ENCODE measurements around the gene CYTH1. TPM values are rescaled to one million over a fixed set of nuclear protein-coding genes. Genes with fewer than 3 reads are reported as not detected.
A peak's percentile ranks its signal among the peaks of the same experiment; 100 is the strongest.

CYTH1 gene
- total and polyA plus RNA-seq, 2 experiments from 2014 or later: 10.4 to 11.7 TPM

- H4K20me1 ChIP-seq (ENCODE audit: insufficient read depth): peaks cover 10% of the 10 kb centered on the region; the same call in 1 of the 2 replicates
- no peak for DNase-seq
- no peaks in the 10 kb centered on the region for H3K9me2 ChIP-seq (ENCODE audit: insufficient read depth)
- no peak overlapping the region for H3K9ac ChIP-seq
- no peaks in the 10 kb centered on the region for H3K36me3 ChIP-seq (ENCODE audit: low read depth)
- H3K4me1 ChIP-seq (ENCODE audit: insufficient read depth): peaks cover 18% of the 10 kb centered on the region; the same call in 1 of the 2 replicates
- no peaks in the 10 kb centered on the region for H3K9me3 ChIP-seq (ENCODE audit: low read depth)
- H3K79me2 ChIP-seq (ENCODE audit: insufficient read depth): peaks cover 100% of the 10 kb centered on the region
- H3K27me3 ChIP-seq (replicated peaks; ENCODE audit: insufficient read depth): no peaks in the 10 kb centered on the region
- no peak overlapping the region for H3K27ac ChIP-seq
- H2AFZ ChIP-seq: no peak overlapping the region
- no peaks in the 10 kb centered on the region for H3F3A ChIP-seq (ENCODE audit: insufficient read depth)
- no peak overlapping the region for H3K4me3 ChIP-seq
- in situ Hi-C loops (cut with MboI): no loop called here
- peak overlapping the region; percentile 5 for H3K4me2 ChIP-seq (ENCODE audit: unreplicated experiment)
- TF ChIP-seq EZH2 (IDR thresholded peaks at IDR 0.05; ENCODE audit: insufficient read depth, poor library complexity, severe bottlenecking) (no peak), EZH2phosphoT487 (IDR thresholded peaks at IDR 0.05; ENCODE audit: insufficient read depth, low read depth) (no peak)
- 26 to 33% methylated on average over 5 of the region's 5 CpGs for whole genome bisulfite sequencing, 2 experiments (ENCODE audit: low coverage in 1 of 2, low lambda C conversion rate in 2 of 2, missing lambda C conversion rate in 2 of 2)
These were observed 57.5 kb downstream of the CYTH1 start for GRCh38 chr17:78724544-78724943.

- TF ChIP-seq EZH2 (IDR thresholded peaks at IDR 0.05; ENCODE audit: insufficient read depth, poor library complexity, severe bottlenecking): no peak
- no peak for TF ChIP-seq EZH2phosphoT487 (IDR thresholded peaks at IDR 0.05; ENCODE audit: insufficient read depth, low read depth)
- H3K4me2 ChIP-seq (ENCODE audit: unreplicated experiment): no peak overlapping the region
- 78 to 82% methylated on average over 8 of the region's 8 CpGs for WGBS, 2 experiments (ENCODE audit: low coverage in 1 of 2, low lambda C conversion rate in 2 of 2, missing lambda C conversion rate in 2 of 2)
- peaks cover 96% of the 10 kb centered on the region for H3K79me2 ChIP-seq (ENCODE audit: insufficient read depth)
- no peaks in the 10 kb centered on the region for H3K36me3 ChIP-seq (ENCODE audit: low read depth)
- H4K20me1 ChIP-seq (ENCODE audit: insufficient read depth): peaks cover 8% of the 10 kb centered on the region; the same call in 1 of the 2 replicates
- no peaks in the 10 kb centered on the region for H3F3A ChIP-seq (ENCODE audit: insufficient read depth)
- H2AFZ ChIP-seq: no peak overlapping the region
- peaks cover 18% of the 10 kb centered on the region; the same call in 1 of the 2 replicates for H3K4me1 ChIP-seq (ENCODE audit: insufficient read depth)
- no peak overlapping the region for H3K9ac ChIP-seq
- H3K9me2 ChIP-seq (ENCODE audit: insufficient read depth): no peaks in the 10 kb centered on the region
- in situ Hi-C loops (cut with MboI): no loop called here
- no peak overlapping the region for H3K4me3 ChIP-seq
- H3K27me3 ChIP-seq (replicated peaks; ENCODE audit: insufficient read depth): no peaks in the 10 kb centered on the region
- H3K27ac ChIP-seq: no peak overlapping the region
- H3K9me3 ChIP-seq (ENCODE audit: low read depth): no peaks in the 10 kb centered on the region
- no peak for DNase-seq
These were observed 58.1 kb downstream of the CYTH1 start for GRCh38 chr17:78723957-78724356.

GRCh38 chr17:78723001-78723796, 58.9 kb downstream of the CYTH1 start:
- peak; percentile 38 for DNase-seq
- H3K79me2 ChIP-seq (ENCODE audit: insufficient read depth): peaks cover 90% of the 10 kb centered on the region
- TF ChIP-seq EZH2phosphoT487 (IDR thresholded peaks at IDR 0.05; ENCODE audit: insufficient read depth, low read depth): no peak
- no peak for TF ChIP-seq EZH2 (IDR thresholded peaks at IDR 0.05; ENCODE audit: insufficient read depth, poor library complexity, severe bottlenecking)

GRCh38 chr17:78722246-78722761, 59.8 kb downstream of the CYTH1 start:
- WGBS, 2 experiments (ENCODE audit: low coverage in 1 of 2, low lambda C conversion rate in 2 of 2, missing lambda C conversion rate in 2 of 2): 55 to 61% methylated on average over 7 of the region's 7 CpGs
- Histone ChIP-seq H3K79me2 (ENCODE audit: insufficient read depth) (peaks cover 90% of the 10 kb centered on the region), H2AFZ (no peak overlapping the region), H3F3A (ENCODE audit: insufficient read depth) (no peaks in the 10 kb centered on the region), H3K4me3 (no peak overlapping the region), H3K36me3 (ENCODE audit: low read depth) (no peaks in the 10 kb centered on the region), H3K9me3 (ENCODE audit: low read depth) (no peaks in the 10 kb centered on the region), H3K27ac (no peak overlapping the region), H3K27me3 (replicated peaks; ENCODE audit: insufficient read depth) (no peaks in the 10 kb centered on the region), H3K9me2 (ENCODE audit: insufficient read depth) (no peaks in the 10 kb centered on the region), H3K9ac (no peak overlapping the region), H3K4me2 (ENCODE audit: unreplicated experiment) (no peak overlapping the region), H3K4me1 (ENCODE audit: insufficient read depth) (peaks cover 27% of the 10 kb centered on the region; the same call in 1 of the 2 replicates), H4K20me1 (ENCODE audit: insufficient read depth) (peaks cover 8% of the 10 kb centered on the region; the same call in 1 of the 2 replicates)
- TF ChIP-seq EZH2 (IDR thresholded peaks at IDR 0.05; ENCODE audit: insufficient read depth, poor library complexity, severe bottlenecking) (no peak), EZH2phosphoT487 (IDR thresholded peaks at IDR 0.05; ENCODE audit: insufficient read depth, low read depth) (no peak)
- in situ Hi-C loops (cut with MboI): no loop called here
- DNase-seq: no peak

More at GRCh38 chr17:78723001-78723796, 58.9 kb downstream of the CYTH1 start:
- Histone ChIP-seq H3K4me2 (ENCODE audit: unreplicated experiment) (peak overlapping the region; percentile 46), H3F3A (ENCODE audit: insufficient read depth) (no peaks in the 10 kb centered on the region), H3K9ac (no peak overlapping the region), H4K20me1 (ENCODE audit: insufficient read depth) (peaks cover 8% of the 10 kb centered on the region; the same call in 1 of the 2 replicates), H3K36me3 (ENCODE audit: low read depth) (no peaks in the 10 kb centered on the region), H3K4me3 (peak overlapping the region; percentile 34), H3K9me2 (ENCODE audit: insufficient read depth) (no peaks in the 10 kb centered on the region), H3K27me3 (replicated peaks; ENCODE audit: insufficient read depth) (no peaks in the 10 kb centered on the region), H3K4me1 (ENCODE audit: insufficient read depth) (peaks cover 19% of the 10 kb centered on the region; the same call in 1 of the 2 replicates), H2AFZ (no peak overlapping the region), H3K9me3 (ENCODE audit: low read depth) (no peaks in the 10 kb centered on the region), H3K27ac (no peak overlapping the region)
- WGBS, 2 experiments (ENCODE audit: low coverage in 1 of 2, low lambda C conversion rate in 2 of 2, missing lambda C conversion rate in 2 of 2): 16 to 17% methylated on average over 16 to 25 of the region's 25 CpGs
- in situ Hi-C loops (cut with MboI): no loop called here

Data from GM23248 (cell line).